ENCODE data around the gene YJEFN3. TPM values are rescaled to one million over a fixed set of nuclear protein-coding genes. Genes with fewer than 3 reads are reported as not detected.

Gene YJEFN3
- polyA plus RNA-seq, 1 donor (not counting 4 experiments of a cell fraction or from before 2014, with no cell fraction given) = 1.2 TPM

DNA sequence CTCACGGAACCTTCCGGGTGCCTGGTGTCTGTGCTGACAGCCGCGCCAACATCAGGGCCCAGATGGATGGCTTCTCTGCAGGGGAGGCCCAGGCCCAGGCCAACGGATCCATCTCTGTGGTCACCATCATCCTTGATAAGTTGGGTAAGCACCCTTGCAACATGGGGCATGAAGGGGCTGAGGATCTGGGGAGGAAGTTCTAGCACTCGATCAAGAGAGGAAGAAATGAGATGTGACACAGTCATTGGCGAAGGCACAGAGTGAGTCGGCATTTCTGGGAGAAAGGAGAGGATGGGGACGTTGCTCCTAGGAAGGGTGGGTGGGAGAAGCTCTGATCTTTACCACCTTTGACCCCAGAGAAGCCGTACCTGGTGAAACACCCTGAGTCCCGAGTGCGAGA is 13.8 kb downstream of the YJEFN3 start:
- H3K27ac ChIP-seq (ENCODE audit: control insufficient read depth, insufficient read depth, low read length) = no peak overlapping the region
- H3K4me3 ChIP-seq (ENCODE audit: control insufficient read depth in 2 of 3, extremely low read depth in 1 of 3, insufficient read depth in 2 of 3, low read depth in 1 of 3, low read length in 3 of 3) = no peak overlapping the region
- no peaks in the 10 kb centered on the region for H3K36me3 ChIP-seq (ENCODE audit: control insufficient read depth in 2 of 2, extremely low read depth in 1 of 2, insufficient read depth in 2 of 2, low read length in 2 of 2)
- no peak overlapping the region for H3K4me2 ChIP-seq (ENCODE audit: control insufficient read depth, extremely low read depth, insufficient read depth, low read depth, low read length)
- no peaks in the 10 kb centered on the region for H3K9me3 ChIP-seq (ENCODE audit: control insufficient read depth, low read depth, low read length)
- FAIRE-seq (no peak), DNase-seq (ENCODE audit: low read depth, low spot score) (no peak)
- no peak overlapping the region for H2AFZ ChIP-seq (ENCODE audit: control insufficient read depth, low read length)
- H3K9ac ChIP-seq (ENCODE audit: control insufficient read depth, extremely low read depth, insufficient read depth, low read length) = no peak overlapping the region
- dilution Hi-C loops (cut with MboI; ENCODE audit: extremely low pct_ligation_motif_present, low sequenced_read_pairs) = no loop called here
- peaks cover 8% of the 10 kb centered on the region for H3K4me1 ChIP-seq (ENCODE audit: control insufficient read depth, extremely low read depth, insufficient read depth, low read length)
- no peaks in the 10 kb centered on the region for H4K20me1 ChIP-seq (ENCODE audit: control insufficient read depth, extremely low read depth, insufficient read depth, low read length)
- TF ChIP-seq EZH2 (IDR thresholded peaks at IDR 0.05; ENCODE audit: low read length) = no peak
- TF ChIP-seq, protein P1, sequence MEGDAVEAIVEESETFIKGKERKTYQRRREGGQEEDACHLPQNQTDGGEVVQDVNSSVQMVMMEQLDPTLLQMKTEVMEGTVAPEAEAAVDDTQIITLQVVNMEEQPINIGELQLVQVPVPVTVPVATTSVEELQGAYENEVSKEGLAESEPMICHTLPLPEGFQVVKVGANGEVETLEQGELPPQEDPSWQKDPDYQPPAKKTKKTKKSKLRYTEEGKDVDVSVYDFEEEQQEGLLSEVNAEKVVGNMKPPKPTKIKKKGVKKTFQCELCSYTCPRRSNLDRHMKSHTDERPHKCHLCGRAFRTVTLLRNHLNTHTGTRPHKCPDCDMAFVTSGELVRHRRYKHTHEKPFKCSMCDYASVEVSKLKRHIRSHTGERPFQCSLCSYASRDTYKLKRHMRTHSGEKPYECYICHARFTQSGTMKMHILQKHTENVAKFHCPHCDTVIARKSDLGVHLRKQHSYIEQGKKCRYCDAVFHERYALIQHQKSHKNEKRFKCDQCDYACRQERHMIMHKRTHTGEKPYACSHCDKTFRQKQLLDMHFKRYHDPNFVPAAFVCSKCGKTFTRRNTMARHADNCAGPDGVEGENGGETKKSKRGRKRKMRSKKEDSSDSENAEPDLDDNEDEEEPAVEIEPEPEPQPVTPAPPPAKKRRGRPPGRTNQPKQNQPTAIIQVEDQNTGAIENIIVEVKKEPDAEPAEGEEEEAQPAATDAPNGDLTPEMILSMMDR (optimal IDR thresholded peaks at IDR 0.05 in 1 of 3, IDR thresholded peaks at IDR 0.05 in 1 of 3, conservative IDR thresholded peaks at IDR 0.05 in 1 of 3; ENCODE audit: extremely low read depth in 1 of 3, insufficient read depth in 2 of 3, low read length in 3 of 3) = no peak
- H3K9me1 ChIP-seq (ENCODE audit: control insufficient read depth, extremely low read depth, insufficient read depth, low read length) = no peaks in the 10 kb centered on the region
- H3K79me2 ChIP-seq (ENCODE audit: control insufficient read depth, insufficient read depth, low read length) = no peaks in the 10 kb centered on the region
- peaks cover 44% of the 10 kb centered on the region for H3K27me3 ChIP-seq (ENCODE audit: control insufficient read depth, extremely low read depth, insufficient read depth, low read length)

- no peak for FAIRE-seq
Measured at GRCh38 chr19:19543101-19543500, 14.4 kb downstream of the YJEFN3 start.

More at GRCh38 chr19:19543101-19543500, 14.4 kb downstream of the YJEFN3 start:
- H3K27me3 ChIP-seq (ENCODE audit: control insufficient read depth, extremely low read depth, insufficient read depth, low read length) = peaks cover 40% of the 10 kb centered on the region
- no peak overlapping the region for H3K4me3 ChIP-seq (ENCODE audit: control insufficient read depth in 2 of 3, extremely low read depth in 1 of 3, insufficient read depth in 2 of 3, low read depth in 1 of 3, low read length in 3 of 3)
- DNase-seq (ENCODE audit: low read depth, low spot score) = no peak
- no peaks in the 10 kb centered on the region for H4K20me1 ChIP-seq (ENCODE audit: control insufficient read depth, extremely low read depth, insufficient read depth, low read length)
- H3K9me3 ChIP-seq (ENCODE audit: control insufficient read depth, low read depth, low read length) = no peaks in the 10 kb centered on the region
- H3K4me2 ChIP-seq (ENCODE audit: control insufficient read depth, extremely low read depth, insufficient read depth, low read depth, low read length) = no peak overlapping the region
- no peak overlapping the region for H2AFZ ChIP-seq (ENCODE audit: control insufficient read depth, low read length)
- dilution Hi-C loops (cut with MboI; ENCODE audit: extremely low pct_ligation_motif_present, low sequenced_read_pairs) = no loop called here
- no peaks in the 10 kb centered on the region for H3K9me1 ChIP-seq (ENCODE audit: control insufficient read depth, extremely low read depth, insufficient read depth, low read length)
- H3K4me1 ChIP-seq (ENCODE audit: control insufficient read depth, extremely low read depth, insufficient read depth, low read length) = peaks cover 5% of the 10 kb centered on the region
- TF ChIP-seq, protein P1 (optimal IDR thresholded peaks at IDR 0.05 in 1 of 3, IDR thresholded peaks at IDR 0.05 in 1 of 3, conservative IDR thresholded peaks at IDR 0.05 in 1 of 3; ENCODE audit: extremely low read depth in 1 of 3, insufficient read depth in 2 of 3, low read length in 3 of 3) = no peak
- no peak for TF ChIP-seq EZH2 (IDR thresholded peaks at IDR 0.05; ENCODE audit: low read length)
- no peaks in the 10 kb centered on the region for H3K79me2 ChIP-seq (ENCODE audit: control insufficient read depth, insufficient read depth, low read length)
- no peak overlapping the region for H3K27ac ChIP-seq (ENCODE audit: control insufficient read depth, insufficient read depth, low read length)
- H3K9ac ChIP-seq (ENCODE audit: control insufficient read depth, extremely low read depth, insufficient read depth, low read length) = no peak overlapping the region
- H3K36me3 ChIP-seq (ENCODE audit: control insufficient read depth in 2 of 2, extremely low read depth in 1 of 2, insufficient read depth in 2 of 2, low read length in 2 of 2) = no peaks in the 10 kb centered on the region
